ENCODE measurements around the gene CARD9.
"Not testable (repeated sequence)": the region's sequence is repeated elsewhere in the genome, so short reads cannot be mapped to it uniquely, and the experiment has no call there.

The CARD9 gene

GRCh38 chr9:136322756-136323330 lies 50.6 kb downstream of the CARD9 start:
- DNase-seq (ENCODE audit: low read depth), result no peak

DNA sequence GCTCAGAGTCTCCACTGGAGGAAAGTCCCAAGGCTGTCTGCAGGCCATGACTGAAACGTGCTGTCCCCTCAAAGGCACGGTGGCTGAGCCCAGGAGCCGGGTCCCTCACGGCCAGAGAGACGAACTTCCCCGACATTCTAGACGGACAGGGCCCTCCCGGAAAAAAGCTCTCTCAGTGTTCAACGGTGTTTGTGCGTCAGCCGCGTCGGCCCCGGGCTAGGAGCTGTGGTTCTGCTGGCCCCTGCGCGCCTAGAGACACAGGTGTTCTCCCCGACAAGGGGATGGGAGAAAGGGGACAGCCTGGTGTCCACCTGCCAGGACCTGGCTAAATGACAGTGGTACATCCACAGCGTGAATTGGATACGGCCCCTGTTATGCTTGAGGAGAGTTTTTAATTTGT lies 51.9 kb downstream of the CARD9 start:
- no peak for DNase-seq (ENCODE audit: low read depth)

DNA sequence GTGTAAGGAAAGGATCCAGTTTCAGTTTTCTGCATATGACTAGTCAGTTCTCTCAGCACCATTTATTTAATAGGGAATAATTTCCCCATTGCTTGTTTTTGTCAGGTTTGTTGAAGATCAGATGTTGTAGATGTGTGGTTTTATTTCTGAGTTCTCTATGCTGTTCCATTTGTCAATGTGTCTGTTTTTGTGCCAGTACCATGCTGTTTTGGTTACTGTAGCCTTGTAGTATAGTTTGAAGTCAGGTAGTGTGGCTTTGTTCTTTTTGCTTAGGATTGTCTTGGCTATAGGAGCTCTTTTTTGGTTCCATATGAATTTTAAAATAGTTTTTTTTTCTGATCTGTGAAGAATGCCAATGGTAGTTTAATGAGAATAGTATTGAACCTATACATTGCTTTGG lies 52.5 kb downstream of the CARD9 start:
- not testable (repeated sequence) for DNase-seq (ENCODE audit: low read depth)

DNA sequence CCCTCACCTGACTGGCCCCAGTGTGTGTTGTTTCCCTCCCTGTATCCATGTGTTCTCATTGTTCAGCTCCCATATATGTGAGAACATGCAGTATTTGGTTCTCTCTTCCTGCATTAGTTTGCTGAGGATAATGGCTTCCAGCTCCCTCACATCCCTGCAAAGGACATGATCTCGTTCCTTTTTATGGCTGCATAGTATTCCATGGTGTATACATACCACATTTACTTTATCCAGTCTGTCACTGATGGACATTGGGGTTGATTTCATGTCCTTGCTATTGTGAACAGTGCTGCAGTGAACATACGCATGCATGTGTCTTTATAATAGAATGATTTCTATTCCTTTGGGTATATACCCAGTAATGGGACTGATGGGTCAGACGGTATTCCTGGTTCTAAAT lies 53.5 kb downstream of the CARD9 start:
- DNase-seq (ENCODE audit: low read depth), result not testable (repeated sequence)

- DNase-seq (ENCODE audit: low read depth), result not testable (repeated sequence)
These were observed 54.2 kb downstream of the CARD9 start for GRCh38 chr9:136319244-136319643.

GRCh38 chr9:136318776-136319241 lies 54.7 kb downstream of the CARD9 start:
- no peak for DNase-seq (ENCODE audit: low read depth)

GRCh38 chr9:136318111-136318775 lies 55.2 kb downstream of the CARD9 start:
- no peak for DNase-seq (ENCODE audit: low read depth)

- DNase-seq (ENCODE audit: low read depth), result no peak
These were observed 55.8 kb downstream of the CARD9 start for GRCh38 chr9:136317695-136318094.

DNA sequence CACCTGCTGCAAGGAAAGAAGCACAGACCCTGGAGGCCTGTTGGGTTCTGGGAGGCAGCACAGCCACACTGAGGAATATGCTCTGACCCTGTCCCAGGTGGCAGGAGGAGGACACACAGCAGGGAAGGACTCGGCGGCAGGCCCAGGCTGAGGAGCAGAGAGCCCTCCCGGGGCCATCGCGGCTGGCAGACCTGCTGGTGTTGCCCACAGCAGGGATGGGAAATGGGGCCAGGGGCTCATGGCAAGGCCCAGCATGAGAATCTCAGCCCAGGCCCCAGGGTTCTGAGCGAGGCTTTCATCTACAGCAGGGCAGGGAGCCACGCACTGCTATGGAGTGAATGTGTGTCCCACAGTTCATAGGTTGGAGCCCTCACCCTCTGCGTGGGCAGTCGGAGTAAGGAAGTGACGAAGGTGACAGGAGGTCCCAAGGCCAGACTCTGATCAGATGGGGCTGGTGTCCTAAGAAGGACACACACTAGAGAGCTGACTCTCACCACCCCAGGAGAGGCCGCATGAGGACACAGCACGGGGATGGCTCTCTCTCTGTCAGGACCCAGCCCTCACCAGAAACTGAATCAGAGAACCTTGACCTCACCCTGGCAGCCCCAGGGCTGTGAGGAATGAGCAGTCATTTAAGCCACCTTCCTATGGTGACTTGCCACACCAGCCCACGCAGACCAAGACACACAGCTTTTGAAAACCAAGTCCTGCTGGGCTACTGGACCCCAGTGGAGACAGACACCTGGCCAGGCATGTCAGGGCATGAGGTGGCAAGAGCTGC lies 56.4 kb downstream of the CARD9 start:
- DNase-seq (ENCODE audit: low read depth), result no peak

GRCh38 chr9:136316271-136316751 lies 57.2 kb downstream of the CARD9 start:
- DNase-seq (ENCODE audit: low read depth), result peak; percentile 11

DNA sequence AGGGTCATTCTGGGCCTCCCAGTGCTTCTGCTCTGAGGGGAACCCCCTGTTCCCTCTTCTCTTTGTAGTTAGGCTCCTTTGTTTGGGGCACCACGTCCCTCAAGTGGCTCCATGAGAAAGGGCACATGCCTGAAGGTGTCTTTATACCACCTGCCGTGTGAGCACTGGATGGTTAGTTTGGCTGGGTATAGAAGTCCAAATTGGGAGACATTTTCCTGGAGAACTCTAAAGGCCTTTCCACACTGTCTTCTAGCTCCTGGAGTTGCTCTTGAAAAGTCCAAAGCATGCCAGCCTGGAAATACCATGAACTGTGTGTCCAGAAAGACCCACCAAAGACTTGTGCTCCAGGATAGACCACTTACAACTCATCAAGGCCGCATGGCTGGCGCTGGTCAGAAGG lies 58.5 kb downstream of the CARD9 start:
- no peak for DNase-seq (ENCODE audit: low read depth)

GRCh38 chr9:136314056-136314416 lies 59.4 kb downstream of the CARD9 start:
- DNase-seq (ENCODE audit: low read depth), result no peak
